Measurements from ENCODE around the gene BTG2.
"Not testable (repeated sequence)": the region's sequence is repeated elsewhere in the genome, so short reads cannot be mapped to it uniquely, and the experiment has no call there.

The BTG2 gene

GRCh38 chr1:203299719-203300429, 5.4 kb upstream of the BTG2 start:
- not testable (repeated sequence) for H3K27ac ChIP-seq (ENCODE audit: low read depth, low read length); H3K36me3 ChIP-seq (ENCODE audit: control insufficient read depth, insufficient read depth, low read length); H3K9ac ChIP-seq (ENCODE audit: low read length); H3K4me3 ChIP-seq (ENCODE audit: low read depth, low read length); H3K9me3 ChIP-seq (ENCODE audit: control insufficient read depth, insufficient read depth, low read depth, low read length)
- Histone ChIP-seq H3K4me1 (ENCODE audit: control insufficient read depth, insufficient read depth, low read length) (peaks cover 17% of the 10 kb centered on the region; the same call in 1 of the 2 replicates), H3K27me3 (ENCODE audit: control insufficient read depth, insufficient read depth, low read length) (peaks cover 68% of the 10 kb centered on the region)

GRCh38 chr1:203300441-203301330, 4.6 kb upstream of the BTG2 start:
- Histone ChIP-seq H3K4me1 (ENCODE audit: control insufficient read depth, insufficient read depth, low read length) (peaks cover 14% of the 10 kb centered on the region; the same call in 1 of the 2 replicates), H3K36me3 (ENCODE audit: control insufficient read depth, insufficient read depth, low read length) (no peaks in the 10 kb centered on the region), H3K9me3 (ENCODE audit: control insufficient read depth, insufficient read depth, low read depth, low read length) (no peaks in the 10 kb centered on the region), H3K27me3 (ENCODE audit: control insufficient read depth, insufficient read depth, low read length) (peaks cover 73% of the 10 kb centered on the region), H3K4me3 (ENCODE audit: low read depth, low read length) (no peak overlapping the region), H3K9ac (ENCODE audit: low read length) (no peak overlapping the region), H3K27ac (ENCODE audit: low read depth, low read length) (no peak overlapping the region)

- Histone ChIP-seq H3K36me3 (ENCODE audit: control insufficient read depth, insufficient read depth, low read length) (no peaks in the 10 kb centered on the region), H3K9ac (ENCODE audit: low read length) (no peak overlapping the region), H3K27ac (ENCODE audit: low read depth, low read length) (no peak overlapping the region), H3K4me3 (ENCODE audit: low read depth, low read length) (no peak overlapping the region), H3K4me1 (ENCODE audit: control insufficient read depth, insufficient read depth, low read length) (peaks cover 15% of the 10 kb centered on the region), H3K27me3 (ENCODE audit: control insufficient read depth, insufficient read depth, low read length) (peaks cover 75% of the 10 kb centered on the region), H3K9me3 (ENCODE audit: control insufficient read depth, insufficient read depth, low read depth, low read length) (no peaks in the 10 kb centered on the region)
These were observed 4.0 kb upstream of the BTG2 start for GRCh38 chr1:203301331-203301668.

GRCh38 chr1:203302456-203302855, 2.9 kb upstream of the BTG2 start:
- Histone ChIP-seq H3K27ac (ENCODE audit: low read depth, low read length) (no peak overlapping the region), H3K4me1 (ENCODE audit: control insufficient read depth, insufficient read depth, low read length) (peaks cover 18% of the 10 kb centered on the region), H3K27me3 (ENCODE audit: control insufficient read depth, insufficient read depth, low read length) (peaks cover 77% of the 10 kb centered on the region)

GRCh38 chr1:203302894-203303293, 2.4 kb upstream of the BTG2 start:
- H3K4me1 ChIP-seq (ENCODE audit: control insufficient read depth, insufficient read depth, low read length), result peaks cover 21% of the 10 kb centered on the region
- H3K4me3 ChIP-seq (ENCODE audit: low read depth, low read length), result no peak overlapping the region
- H3K9ac ChIP-seq (ENCODE audit: low read length), result no peak overlapping the region
- H3K27me3 ChIP-seq (ENCODE audit: control insufficient read depth, insufficient read depth, low read length), result peaks cover 77% of the 10 kb centered on the region
- H3K27ac ChIP-seq (ENCODE audit: low read depth, low read length), result no peak overlapping the region
- H3K36me3 ChIP-seq (ENCODE audit: control insufficient read depth, insufficient read depth, low read length), result no peaks in the 10 kb centered on the region
- no peaks in the 10 kb centered on the region for H3K9me3 ChIP-seq (ENCODE audit: control insufficient read depth, insufficient read depth, low read depth, low read length)

More at GRCh38 chr1:203302456-203302855, 2.9 kb upstream of the BTG2 start:
- Histone ChIP-seq H3K9me3 (ENCODE audit: control insufficient read depth, insufficient read depth, low read depth, low read length) (no peaks in the 10 kb centered on the region), H3K4me3 (ENCODE audit: low read depth, low read length) (no peak overlapping the region), H3K9ac (ENCODE audit: low read length) (no peak overlapping the region), H3K36me3 (ENCODE audit: control insufficient read depth, insufficient read depth, low read length) (no peaks in the 10 kb centered on the region)

- Histone ChIP-seq H3K27ac (ENCODE audit: low read depth, low read length) (no peak overlapping the region), H3K4me3 (ENCODE audit: low read depth, low read length) (peak overlapping the region; percentile 60), H3K27me3 (ENCODE audit: control insufficient read depth, insufficient read depth, low read length) (peaks cover 80% of the 10 kb centered on the region), H3K9ac (ENCODE audit: low read length) (no peak overlapping the region), H3K4me1 (ENCODE audit: control insufficient read depth, insufficient read depth, low read length) (peaks cover 35% of the 10 kb centered on the region), H3K9me3 (ENCODE audit: control insufficient read depth, insufficient read depth, low read depth, low read length) (no peaks in the 10 kb centered on the region), H3K36me3 (ENCODE audit: control insufficient read depth, insufficient read depth, low read length) (no peaks in the 10 kb centered on the region)
These were observed 864 bp upstream of the BTG2 start for GRCh38 chr1:203304391-203304918.

- Histone ChIP-seq H3K27me3 (ENCODE audit: control insufficient read depth, insufficient read depth, low read length) (peaks cover 84% of the 10 kb centered on the region), H3K4me1 (ENCODE audit: control insufficient read depth, insufficient read depth, low read length) (peaks cover 35% of the 10 kb centered on the region), H3K36me3 (ENCODE audit: control insufficient read depth, insufficient read depth, low read length) (no peaks in the 10 kb centered on the region), H3K9ac (ENCODE audit: low read length) (peak overlapping the region; percentile 80), H3K27ac (ENCODE audit: low read depth, low read length) (no peak overlapping the region; the same call in 1 of the 2 replicates), H3K4me3 (ENCODE audit: low read depth, low read length) (peak overlapping the region; percentile 84), H3K9me3 (ENCODE audit: control insufficient read depth, insufficient read depth, low read depth, low read length) (no peaks in the 10 kb centered on the region)
These were observed 430 bp downstream of the BTG2 start for GRCh38 chr1:203305809-203306088.

- Histone ChIP-seq H3K4me1 (ENCODE audit: control insufficient read depth, insufficient read depth, low read length) (peaks cover 35% of the 10 kb centered on the region), H3K9me3 (ENCODE audit: control insufficient read depth, insufficient read depth, low read depth, low read length) (no peaks in the 10 kb centered on the region), H3K36me3 (ENCODE audit: control insufficient read depth, insufficient read depth, low read length) (no peaks in the 10 kb centered on the region), H3K9ac (ENCODE audit: low read length) (peak overlapping the region; percentile 80), H3K27ac (ENCODE audit: low read depth, low read length) (no peak overlapping the region), H3K4me3 (ENCODE audit: low read depth, low read length) (peak overlapping the region; percentile 84), H3K27me3 (ENCODE audit: control insufficient read depth, insufficient read depth, low read length) (peaks cover 84% of the 10 kb centered on the region)
These were observed 1.0 kb downstream of the BTG2 start for GRCh38 chr1:203306089-203306964.

- Histone ChIP-seq H3K27ac (ENCODE audit: low read depth, low read length) (no peak overlapping the region), H3K9ac (ENCODE audit: low read length) (peak overlapping the region; percentile 80), H3K4me1 (ENCODE audit: control insufficient read depth, insufficient read depth, low read length) (peaks cover 40% of the 10 kb centered on the region), H3K4me3 (ENCODE audit: low read depth, low read length) (peak overlapping the region; percentile 84), H3K9me3 (ENCODE audit: control insufficient read depth, insufficient read depth, low read depth, low read length) (no peaks in the 10 kb centered on the region), H3K27me3 (ENCODE audit: control insufficient read depth, insufficient read depth, low read length) (peaks cover 88% of the 10 kb centered on the region), H3K36me3 (ENCODE audit: control insufficient read depth, insufficient read depth, low read length) (no peaks in the 10 kb centered on the region)
These were observed 1.7 kb downstream of the BTG2 start for GRCh38 chr1:203306965-203307541.

GRCh38 chr1:203307641-203308126, 2.4 kb downstream of the BTG2 start:
- no peaks in the 10 kb centered on the region for H3K9me3 ChIP-seq (ENCODE audit: control insufficient read depth, insufficient read depth, low read depth, low read length)
- peak overlapping the region; percentile 84 for H3K4me3 ChIP-seq (ENCODE audit: low read depth, low read length)
- no peak overlapping the region for H3K9ac ChIP-seq (ENCODE audit: low read length)
- H3K36me3 ChIP-seq (ENCODE audit: control insufficient read depth, insufficient read depth, low read length), result no peaks in the 10 kb centered on the region
- no peak overlapping the region for H3K27ac ChIP-seq (ENCODE audit: low read depth, low read length)
- H3K27me3 ChIP-seq (ENCODE audit: control insufficient read depth, insufficient read depth, low read length), result peaks cover 85% of the 10 kb centered on the region
- peaks cover 40% of the 10 kb centered on the region for H3K4me1 ChIP-seq (ENCODE audit: control insufficient read depth, insufficient read depth, low read length)
